ENCODE data around the gene ZNF714. TPM values are rescaled to one million over a fixed set of nuclear protein-coding genes. Genes with fewer than 3 reads are reported as not detected.

The ZNF714 gene
- total and polyA plus RNA-seq, 2 of the 8 experiments (the other 6 are each of a cell fraction or from before 2014, with no cell fraction given) = 16.4 to 74.2 TPM

GRCh38 chr19:21147540-21147939, 65.5 kb downstream of the ZNF714 start:
- no peak overlapping the region for H2BK20ac ChIP-seq (ENCODE audit: low read length)
- no peak overlapping the region for H4K5ac ChIP-seq (ENCODE audit: insufficient read length, low read depth, low read length)
- no peak overlapping the region for H3K27ac ChIP-seq (ENCODE audit: low read depth, low read length)
- H3K4me1 ChIP-seq (replicated peaks in 1 of 4; ENCODE audit: control insufficient read depth in 3 of 4, insufficient read depth in 4 of 4, low read length in 3 of 4) = no peaks in the 10 kb centered on the region; a peak in 1 of 7 replicates
- H4K20me1 ChIP-seq (replicated peaks in 1 of 2; ENCODE audit: control insufficient read depth in 1 of 2, insufficient read depth in 2 of 2, low read length in 2 of 2) = no peaks in the 10 kb centered on the region
- H3K56ac ChIP-seq (replicated peaks; ENCODE audit: insufficient read length, low read depth, low read length) = no peak overlapping the region
- no peak overlapping the region for H3K4ac ChIP-seq (replicated peaks; ENCODE audit: insufficient read length, low read depth, low read length)
- H3K23ac ChIP-seq (ENCODE audit: insufficient read length) = no peak overlapping the region
- no peaks in the 10 kb centered on the region for H3K23me2 ChIP-seq (ENCODE audit: low read depth, low read length)
- H3K27me3 ChIP-seq (replicated peaks in 1 of 4; ENCODE audit: control insufficient read depth in 3 of 4, extremely low read depth in 1 of 4, insufficient read depth in 3 of 4, low read length in 3 of 4) = no peaks in the 10 kb centered on the region
- DNase-seq (ENCODE audit: low read depth in 1 of 2, low spot score in 2 of 2) = no peak
- H3K79me1 ChIP-seq (ENCODE audit: low read depth, low read length) = 0 out of 2 replicates have a peak, but pooled peaks cover 2% of the 10 kb centered on the region
- no peak overlapping the region for H3K4me3 ChIP-seq (ENCODE audit: extremely low read depth in 1 of 4, insufficient read depth in 2 of 4, low read depth in 3 of 4, low read length in 4 of 4)
- no peak overlapping the region for H3K4me2 ChIP-seq (ENCODE audit: insufficient read depth in 1 of 2, low read depth in 2 of 2, low read length in 2 of 2)
- H3K9ac ChIP-seq (replicated peaks in 1 of 4; ENCODE audit: extremely low read depth in 1 of 4, low read depth in 3 of 4, low read length in 3 of 4) = no peak overlapping the region
- no peak overlapping the region for H2BK15ac ChIP-seq (ENCODE audit: low read length)
- no peak overlapping the region for H4K8ac ChIP-seq (ENCODE audit: extremely low read depth, insufficient read depth, low read length)
- H3K18ac ChIP-seq (ENCODE audit: extremely low read depth, low read length) = no peak overlapping the region
- H3K79me2 ChIP-seq (ENCODE audit: control insufficient read depth in 1 of 2, insufficient read depth in 2 of 2, low read length in 2 of 2) = peaks cover 0 to 53% of the 10 kb centered on the region in 2 experiments; a peak in 2 of 4 replicates
- H2BK120ac ChIP-seq (replicated peaks; ENCODE audit: low read depth, low read length) = no peak overlapping the region
- no peak overlapping the region for H4K91ac ChIP-seq (replicated peaks; ENCODE audit: insufficient read length, low read length)
- peaks cover 20 to 24% of the 10 kb centered on the region in 2 experiments for H3K9me3 ChIP-seq (ENCODE audit: insufficient read depth in 2 of 2, low read depth in 1 of 2, low read length in 1 of 2)
- no peak overlapping the region for H2BK12ac ChIP-seq (ENCODE audit: low read depth, low read length)
- ChIA-PET POLR2A (ENCODE audit: partially characterized antibody) (interaction anchor here (1.1 kb wide), 1 partner anchor 12 kb away, joined by 3 read pairs; no protein-coding TSS in a partner anchor), CTCF (ENCODE audit: partially characterized antibody) (no interaction called here)
- no peak for FAIRE-seq
- no peak overlapping the region for H2AK5ac ChIP-seq (ENCODE audit: low read depth, low read length)
- WGBS, 2 experiments (ENCODE audit: extremely low coverage in 1 of 2, insufficient coverage in 1 of 2, insufficient read length in 1 of 2, insufficient replicate concordance in 2 of 2, low coverage in 1 of 2, low lambda C conversion rate in 2 of 2, missing lambda C conversion rate in 1 of 2) = 100% methylated on average over 1 of the region's 1 CpG; no CpG with 5 or more reads in 1 of the 2 experiments
- H2BK5ac ChIP-seq (ENCODE audit: low read depth, low read length) = no peak overlapping the region
- peaks cover 13 to 90% (median 60%) of the 10 kb centered on the region in 4 experiments for H3K36me3 ChIP-seq (ENCODE audit: control insufficient read depth in 2 of 4, insufficient read depth in 4 of 4, low read length in 3 of 4)
- H2AFZ ChIP-seq (ENCODE audit: low read length) = no peak overlapping the region
- H3K14ac ChIP-seq (ENCODE audit: insufficient read length) = no peak overlapping the region
- TF ChIP-seq EP300 (IDR thresholded peaks at IDR 0.05; ENCODE audit: borderline replicate concordance in 1 of 2, low read depth in 2 of 2, low read length in 2 of 2) (no peak), ASH2L (IDR thresholded peaks at IDR 0.05; ENCODE audit: low read length) (no peak), CTCF (IDR thresholded peaks at IDR 0.05; ENCODE audit: control extremely low read depth in 1 of 3, insufficient read depth in 1 of 3, low read depth in 1 of 3, low read length in 3 of 3) (no peak), SUZ12 (IDR thresholded peaks at IDR 0.05; ENCODE audit: low read length) (no peak), MAX (IDR thresholded peaks at IDR 0.05) (no peak), KDM4A (IDR thresholded peaks at IDR 0.05; ENCODE audit: low read depth, low read length, severe bottlenecking) (no peak), RXRA (IDR thresholded peaks at IDR 0.05; ENCODE audit: insufficient read depth, low read depth, low read length) (no peak), SRF (IDR thresholded peaks at IDR 0.05; ENCODE audit: low read depth, low read length) (no peak), KDM1A (IDR thresholded peaks at IDR 0.05; ENCODE audit: borderline replicate concordance, low read length) (no peak), CEBPB (IDR thresholded peaks at IDR 0.05; ENCODE audit: low read depth, low read length) (no peak), HDAC6 (IDR thresholded peaks at IDR 0.05; ENCODE audit: low read depth, low read length) (no peak)
